ENCODE results near the gene IL1RAPL2.
"Not testable (repeated sequence)": the region's sequence is repeated elsewhere in the genome, so short reads cannot be mapped to it uniquely, and the experiment has no call there.

Gene IL1RAPL2

GRCh38 chrX:105006996-105007395 is 441.0 kb downstream of the IL1RAPL2 start:
- Histone ChIP-seq H3K36me3 (replicated peaks) (no peaks in the 10 kb centered on the region), H3K4me3 (ENCODE audit: low read depth, low read length) (no peak overlapping the region), H3K27me3 (replicated peaks) (no peaks in the 10 kb centered on the region), H3K27ac (no peak overlapping the region)
- TF ChIP-seq CTCF (IDR thresholded peaks at IDR 0.05; ENCODE audit: low read depth, low read length, missing control alignments): no peak
- no peak for DNase-seq
- in situ Hi-C loops (cut with HindIII; ENCODE audit: low pct_ligation_motif_present, low sequenced_read_pairs): no loop called here

DNA sequence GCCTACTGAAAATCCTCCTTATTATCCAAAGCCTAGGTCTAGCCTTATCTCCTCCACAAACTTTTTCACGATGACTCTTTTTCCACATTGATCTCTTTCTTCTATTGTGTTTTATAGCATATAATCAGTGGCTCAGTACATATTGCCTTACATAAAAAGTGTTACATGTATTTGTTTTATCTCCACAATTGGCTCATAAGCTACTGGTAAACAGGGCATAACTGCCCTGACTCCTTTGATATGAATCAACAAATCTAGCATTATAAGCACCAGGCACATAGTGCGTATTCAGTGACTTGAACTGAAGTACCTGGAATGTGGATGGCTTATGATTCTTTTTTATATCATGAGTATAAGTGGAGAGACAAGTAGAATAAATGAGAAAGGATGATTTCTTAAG is 447.7 kb downstream of the IL1RAPL2 start:
- no peak for TF ChIP-seq CTCF (IDR thresholded peaks at IDR 0.05; ENCODE audit: low read depth, low read length, missing control alignments)
- DNase-seq: no peak
- in situ Hi-C loops (cut with HindIII; ENCODE audit: low pct_ligation_motif_present, low sequenced_read_pairs): no loop called here

DNA sequence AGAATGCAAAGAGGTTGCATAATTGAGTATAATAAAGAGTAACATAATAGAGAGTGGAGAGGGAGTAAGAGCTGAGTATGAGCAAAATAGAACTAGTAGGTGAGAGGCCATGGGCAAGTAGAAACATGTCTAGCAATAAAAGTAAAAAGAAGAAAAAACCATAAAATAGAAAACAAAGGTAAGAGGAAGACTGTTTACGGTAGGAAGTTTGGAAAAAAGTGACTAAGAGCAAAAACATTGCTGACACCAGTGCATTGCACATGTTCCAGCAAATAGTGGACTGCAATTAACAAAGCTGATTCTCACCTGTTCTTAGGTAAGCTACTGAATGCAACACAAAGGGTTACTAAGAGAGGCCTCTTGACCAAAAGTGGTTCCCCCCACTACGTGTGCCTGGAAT is 451.6 kb downstream of the IL1RAPL2 start:
- Histone ChIP-seq H3K4me3 (ENCODE audit: low read depth, low read length) (no peak overlapping the region), H3K27ac (no peak overlapping the region), H3K27me3 (replicated peaks) (no peaks in the 10 kb centered on the region), H3K36me3 (replicated peaks) (no peaks in the 10 kb centered on the region)
- no peak for TF ChIP-seq CTCF (IDR thresholded peaks at IDR 0.05; ENCODE audit: low read depth, low read length, missing control alignments)
- DNase-seq: no peak
- in situ Hi-C loops (cut with HindIII; ENCODE audit: low pct_ligation_motif_present, low sequenced_read_pairs): no loop called here

More for the DNA sequence above, 447.7 kb downstream of the IL1RAPL2 start:
- no peak overlapping the region for H3K4me3 ChIP-seq (ENCODE audit: low read depth, low read length)
- H3K27ac ChIP-seq: no peak overlapping the region
- H3K36me3 ChIP-seq (replicated peaks): no peaks in the 10 kb centered on the region
- H3K27me3 ChIP-seq (replicated peaks): no peaks in the 10 kb centered on the region

DNA sequence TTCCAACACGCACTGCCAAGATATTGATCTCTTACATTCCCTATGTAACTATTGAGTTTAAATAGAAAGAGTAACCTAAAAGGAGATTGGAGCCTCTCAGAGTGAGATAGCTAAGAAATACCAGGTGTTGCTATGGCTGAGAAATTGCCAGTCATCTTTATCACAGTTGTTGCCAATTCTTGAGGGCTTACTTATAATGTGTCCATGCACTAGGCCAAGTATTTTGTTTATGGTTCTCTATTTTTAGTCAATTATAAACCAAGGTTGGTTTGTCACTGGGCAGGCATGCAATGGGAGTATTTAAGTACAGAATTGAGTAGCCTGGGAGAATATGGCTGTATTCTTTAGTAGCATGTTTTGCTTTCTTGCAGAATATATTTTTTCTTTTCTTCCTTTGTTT is 452.9 kb downstream of the IL1RAPL2 start:
- H3K27ac ChIP-seq: no peak overlapping the region
- in situ Hi-C loops (cut with HindIII; ENCODE audit: low pct_ligation_motif_present, low sequenced_read_pairs): no loop called here
- H3K36me3 ChIP-seq (replicated peaks): no peaks in the 10 kb centered on the region
- H3K27me3 ChIP-seq (replicated peaks): no peaks in the 10 kb centered on the region
- no peak for TF ChIP-seq CTCF (IDR thresholded peaks at IDR 0.05; ENCODE audit: low read depth, low read length, missing control alignments)
- DNase-seq: no peak
- no peak overlapping the region for H3K4me3 ChIP-seq (ENCODE audit: low read depth, low read length)

- H3K27me3 ChIP-seq (replicated peaks); in situ Hi-C loops (cut with HindIII; ENCODE audit: low pct_ligation_motif_present, low sequenced_read_pairs); H3K36me3 ChIP-seq (replicated peaks); H3K27ac ChIP-seq; H3K4me3 ChIP-seq (ENCODE audit: low read depth, low read length); DNase-seq: not testable (repeated sequence)
Measured at GRCh38 chrX:105028962-105029361, 463.0 kb downstream of the IL1RAPL2 start.

GRCh38 chrX:105038672-105039328 is 472.8 kb downstream of the IL1RAPL2 start:
- Histone ChIP-seq H3K4me3 (ENCODE audit: low read depth, low read length) (no peak overlapping the region), H3K27me3 (replicated peaks) (no peaks in the 10 kb centered on the region), H3K36me3 (replicated peaks) (no peaks in the 10 kb centered on the region), H3K27ac (no peak overlapping the region)
- no peak for DNase-seq
- in situ Hi-C loops (cut with HindIII; ENCODE audit: low pct_ligation_motif_present, low sequenced_read_pairs): no loop called here
- TF ChIP-seq CTCF (IDR thresholded peaks at IDR 0.05; ENCODE audit: low read depth, low read length, missing control alignments): no peak
